AG09319 (cell line): ENCODE results near the gene CYP46A1.

Experiments used
- DNase-seq: peaks from one replicate; pipeline ENCODE4 v3.0.0-alpha.2; 2010; ENCODE audit warnings: low read depth; ENCODE audit errors: extremely low read depth
- CTCF ChIP-seq: IDR thresholded peaks from 2 replicates; pipeline ENCODE4 v1.5.1; 2011; ENCODE audit warnings: low read depth, mild to moderate bottlenecking, inconsistent platforms, low read length, moderate library complexity

CYP46A1 gene

GRCh38 chr14:99769123-99769522, 85.0 kb downstream of the CYP46A1 start:
- no peak for DNase-seq
- no peak for TF ChIP-seq CTCF

GRCh38 chr14:99769799-99770198, 85.7 kb downstream of the CYP46A1 start:
- no peak for DNase-seq
- no peak for TF ChIP-seq CTCF

- DNase-seq: no peak
- no peak for TF ChIP-seq CTCF
Observed at GRCh38 chr14:99772371-99773283, 88.5 kb downstream of the CYP46A1 start.

- TF ChIP-seq CTCF: no peak
Observed at GRCh38 chr14:99773521-99774497, 89.7 kb downstream of the CYP46A1 start.

GRCh38 chr14:99774556-99775307, 90.6 kb downstream of the CYP46A1 start:
- DNase-seq: no peak
- no peak for TF ChIP-seq CTCF

More at GRCh38 chr14:99773521-99774497, 89.7 kb downstream of the CYP46A1 start:
- DNase-seq: no peak

- DNase-seq: no peak
- no peak for TF ChIP-seq CTCF
Observed at GRCh38 chr14:99775351-99775750, 91.3 kb downstream of the CYP46A1 start.
